Fibroblast of villous mesenchyme (primary cell): Measurements from ENCODE around the gene KIDINS220. TPM values are rescaled to one million over a fixed set of nuclear protein-coding genes. Genes with fewer than 3 reads are reported as not detected.

Experiments used
- DNase-seq: peaks from one replicate; pipeline ENCODE4 v3.0.0-alpha.2; 2010; ENCODE audit warnings: low read depth
- H3K4me3 ChIP-seq: 2 replicates; pipeline ENCODE4 v1.5.1; 2011; ENCODE audit warnings: low read depth, mild to moderate bottlenecking, low read length
- CTCF ChIP-seq: IDR thresholded peaks from 2 replicates; pipeline ENCODE4 v1.5.1; 2012; ENCODE audit warnings: low read depth, mild to moderate bottlenecking, low read length; ENCODE audit not compliant: insufficient read depth
- total RNA-seq: library from RNA; depleted of rRNA; stranded (reverse); fragments of >200 nt; gene quantifications from 2 replicates; pipeline ENCODE4 v1.2.3, GENCODE V29; 2012

Gene KIDINS220
- total RNA-seq, 1 donor = 91.5 TPM

- no peak for TF ChIP-seq CTCF
- no peak overlapping the region for H3K4me3 ChIP-seq
- no peak for DNase-seq
These were observed 41.0 kb downstream of the KIDINS220 start for GRCh38 chr2:8796315-8796848.

GRCh38 chr2:8794923-8795825, 42.2 kb downstream of the KIDINS220 start:
- H3K4me3 ChIP-seq = no peak overlapping the region
- no peak for TF ChIP-seq CTCF
- peak; percentile 91 for DNase-seq

GRCh38 chr2:8790739-8791162, 46.7 kb downstream of the KIDINS220 start:
- no peak for DNase-seq
- H3K4me3 ChIP-seq = no peak overlapping the region
- no peak for TF ChIP-seq CTCF

GRCh38 chr2:8786463-8786862, 51.0 kb downstream of the KIDINS220 start:
- no peak for DNase-seq
- no peak for TF ChIP-seq CTCF
- H3K4me3 ChIP-seq = no peak overlapping the region

GRCh38 chr2:8779795-8780671, 57.4 kb downstream of the KIDINS220 start:
- DNase-seq = peak; percentile 18
- no peak for TF ChIP-seq CTCF
- no peak overlapping the region for H3K4me3 ChIP-seq

GRCh38 chr2:8774371-8774770, 63.0 kb downstream of the KIDINS220 start:
- DNase-seq = no peak
- H3K4me3 ChIP-seq = no peak overlapping the region
- no peak for TF ChIP-seq CTCF
